SH-SY5Y (cell line): Measurements from ENCODE around the gene EWSR1.

Source experiments
- GATA2 ChIP-seq: IDR thresholded peaks from 2 replicates; pipeline ENCODE4 v1.6.1; 2011; ENCODE audit warnings: mild to moderate bottlenecking, low read depth, low read length
- GATA3 ChIP-seq: IDR thresholded peaks from 2 replicates; pipeline ENCODE4 v1.6.1; 2011; ENCODE audit warnings: low read depth, mild to moderate bottlenecking, low read length, moderate library complexity

DNA sequence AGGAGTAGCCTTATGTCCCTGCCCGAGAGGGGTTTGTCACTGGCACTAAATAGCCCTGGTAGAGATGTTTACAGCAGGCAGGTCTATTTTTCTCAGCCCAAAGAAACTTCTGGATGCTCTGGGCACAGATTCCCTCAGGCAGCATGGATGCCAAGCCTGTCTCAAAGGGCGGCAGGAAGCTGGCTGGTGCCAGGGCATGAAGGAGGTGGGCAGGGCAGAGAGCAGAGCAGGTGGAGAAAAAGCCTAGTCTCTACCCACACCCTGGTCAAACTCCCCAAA, 34.3 kb downstream of the EWSR1 start:
- TF ChIP-seq GATA2 (no peak), GATA3 (no peak)
